Fibroblast of the aortic adventitia (primary cell): ENCODE results near the gene C10orf120. TPM values are rescaled to one million over a fixed set of nuclear protein-coding genes. Genes with fewer than 3 reads are reported as not detected.

Experiments used
- DNase-seq: peaks from one replicate; pipeline ENCODE4 v3.0.0-alpha.2; 2010; ENCODE audit warnings: low read depth
- H3K4me3 ChIP-seq: 2 replicates; pipeline ENCODE4 v1.5.1; 2011; ENCODE audit warnings: low read depth, mild to moderate bottlenecking, control low read depth, low read length, moderate library complexity
- total RNA-seq: library from RNA; depleted of rRNA; stranded (reverse); fragments of >200 nt; gene quantifications from 2 replicates; pipeline ENCODE4 v1.2.3, GENCODE V29; 2012; ENCODE audit warnings: low replicate concordance
- TF ChIP-seq, protein P1 (sequence below): IDR thresholded peaks from 2 replicates; pipeline ENCODE4 v1.5.1; 2011; ENCODE audit warnings: mild to moderate bottlenecking, low read length, control low read depth, inconsistent platforms; ENCODE audit not compliant: insufficient read depth

The C10orf120 gene
- total RNA-seq, 1 donor = not detected

DNA sequence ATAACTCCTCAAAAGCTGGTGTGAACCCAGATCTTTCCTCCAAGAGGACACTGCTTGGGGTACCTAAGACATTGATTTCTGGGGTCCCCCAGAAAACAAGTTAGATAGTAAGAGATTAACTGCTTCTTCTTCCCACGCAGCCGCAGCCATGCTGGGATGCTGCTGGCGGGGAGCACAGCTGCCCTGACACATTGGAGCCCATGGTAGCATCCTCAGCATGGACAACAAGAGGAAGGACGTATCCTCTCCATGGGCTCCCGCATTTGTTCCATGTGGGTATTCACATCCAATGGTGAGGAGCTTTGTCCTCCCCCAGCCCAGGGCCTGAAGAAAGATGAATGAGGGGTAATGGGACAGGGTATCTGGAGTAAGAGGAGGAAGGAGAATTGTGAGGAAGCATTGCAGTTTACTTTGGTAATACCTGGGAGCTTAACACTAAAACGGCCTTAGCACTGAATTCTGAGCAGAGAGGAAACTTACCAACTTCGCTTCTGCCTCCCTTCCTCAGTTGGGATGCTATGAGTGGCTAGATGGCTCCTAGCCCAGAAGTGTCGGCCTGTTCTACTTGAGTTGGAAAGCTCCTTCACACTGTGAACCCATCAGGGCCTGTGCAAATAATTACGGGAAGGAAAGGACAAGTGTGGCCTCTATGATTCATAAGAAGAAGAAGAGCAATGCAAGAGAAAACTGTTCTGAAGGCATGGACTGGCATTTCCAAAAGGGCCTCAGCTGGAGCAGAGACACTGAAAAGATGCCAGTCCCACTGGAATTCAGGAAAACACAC lies 43.9 kb downstream of the C10orf120 start:
- TF ChIP-seq, protein P1, sequence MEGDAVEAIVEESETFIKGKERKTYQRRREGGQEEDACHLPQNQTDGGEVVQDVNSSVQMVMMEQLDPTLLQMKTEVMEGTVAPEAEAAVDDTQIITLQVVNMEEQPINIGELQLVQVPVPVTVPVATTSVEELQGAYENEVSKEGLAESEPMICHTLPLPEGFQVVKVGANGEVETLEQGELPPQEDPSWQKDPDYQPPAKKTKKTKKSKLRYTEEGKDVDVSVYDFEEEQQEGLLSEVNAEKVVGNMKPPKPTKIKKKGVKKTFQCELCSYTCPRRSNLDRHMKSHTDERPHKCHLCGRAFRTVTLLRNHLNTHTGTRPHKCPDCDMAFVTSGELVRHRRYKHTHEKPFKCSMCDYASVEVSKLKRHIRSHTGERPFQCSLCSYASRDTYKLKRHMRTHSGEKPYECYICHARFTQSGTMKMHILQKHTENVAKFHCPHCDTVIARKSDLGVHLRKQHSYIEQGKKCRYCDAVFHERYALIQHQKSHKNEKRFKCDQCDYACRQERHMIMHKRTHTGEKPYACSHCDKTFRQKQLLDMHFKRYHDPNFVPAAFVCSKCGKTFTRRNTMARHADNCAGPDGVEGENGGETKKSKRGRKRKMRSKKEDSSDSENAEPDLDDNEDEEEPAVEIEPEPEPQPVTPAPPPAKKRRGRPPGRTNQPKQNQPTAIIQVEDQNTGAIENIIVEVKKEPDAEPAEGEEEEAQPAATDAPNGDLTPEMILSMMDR = no peak
- DNase-seq = no peak
- no peak overlapping the region for H3K4me3 ChIP-seq

DNA sequence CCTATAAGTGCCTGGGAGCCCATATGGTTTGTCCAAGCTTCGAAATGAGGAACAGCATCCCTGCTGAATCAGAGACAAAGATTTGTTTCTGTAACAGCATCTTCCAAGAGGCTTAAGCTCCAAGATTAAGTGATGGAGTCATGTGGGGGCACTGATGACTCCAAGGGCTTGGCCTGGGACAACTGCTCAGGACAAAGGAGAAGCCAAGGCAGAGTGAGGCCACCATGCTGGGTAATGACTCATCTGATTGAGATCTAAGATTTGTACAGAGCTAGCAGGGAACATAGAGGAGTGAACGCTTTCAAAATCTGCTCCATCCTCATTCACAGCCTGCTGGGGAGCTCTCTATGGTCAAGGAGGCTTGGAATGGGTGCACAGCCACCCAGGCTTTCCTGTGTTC lies 49.3 kb downstream of the C10orf120 start:
- H3K4me3 ChIP-seq = no peak overlapping the region
- TF ChIP-seq, protein P1 = no peak
- no peak for DNase-seq

DNA sequence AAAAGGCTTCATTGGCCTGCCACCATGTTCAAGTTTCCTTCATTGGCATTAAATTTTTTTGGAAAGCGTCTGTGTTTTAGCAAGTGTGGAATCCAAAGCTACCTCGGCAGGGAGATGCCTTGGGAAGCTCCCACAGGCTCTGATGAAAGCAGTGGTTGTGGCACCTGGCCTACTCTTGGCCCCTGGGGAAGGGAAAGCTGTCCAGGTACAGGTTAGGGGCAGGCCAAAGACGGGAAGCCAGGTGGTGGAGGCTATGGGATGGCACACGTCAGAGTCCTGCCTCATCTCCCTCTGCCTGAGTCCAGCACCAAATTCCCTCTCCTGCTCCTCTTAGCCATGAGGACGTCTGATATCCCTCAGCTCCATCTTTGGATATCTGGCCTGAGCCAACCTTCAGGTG lies 49.7 kb downstream of the C10orf120 start:
- H3K4me3 ChIP-seq = no peak overlapping the region
- TF ChIP-seq, protein P1 = no peak
- no peak for DNase-seq

DNA sequence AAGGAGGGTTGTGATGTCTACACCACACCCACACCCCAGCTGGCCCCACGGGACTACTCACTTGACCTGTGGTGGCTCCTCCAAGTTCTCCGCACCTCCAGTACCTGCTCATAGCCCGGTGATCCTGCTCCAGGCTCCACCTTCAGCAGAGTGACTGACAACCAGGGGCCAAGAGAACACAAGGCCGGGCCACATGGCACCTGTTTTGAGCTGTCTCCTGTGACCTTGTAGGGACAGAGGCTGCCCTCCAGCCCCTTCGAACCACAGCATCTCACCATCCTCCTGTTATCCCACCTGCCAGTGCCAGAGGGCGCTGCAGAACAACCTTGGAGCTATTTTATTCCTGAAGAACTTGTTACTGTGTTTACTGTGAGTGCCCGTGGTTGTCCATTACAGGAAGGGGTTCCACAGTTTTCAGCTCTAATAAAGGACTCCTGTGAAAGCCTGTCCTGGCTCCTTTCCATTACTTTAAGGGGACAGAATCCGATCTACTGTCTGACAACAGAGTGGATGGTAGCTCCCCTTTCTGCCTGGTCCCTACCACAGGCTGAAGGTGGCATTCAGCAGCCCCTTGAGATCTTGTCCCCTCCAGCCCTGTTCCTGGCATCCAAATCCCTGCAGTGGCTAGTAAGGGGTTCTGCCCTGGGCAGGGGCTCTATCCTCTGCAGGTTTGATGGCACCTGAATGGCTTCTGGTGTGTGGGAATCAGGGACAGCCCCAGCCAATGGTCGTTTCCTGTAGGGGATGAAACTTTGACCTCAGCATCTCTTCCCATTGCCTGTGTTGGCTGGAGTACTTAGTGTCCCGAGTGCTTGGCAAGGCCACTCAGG lies 50.8 kb downstream of the C10orf120 start:
- no peak overlapping the region for H3K4me3 ChIP-seq
- TF ChIP-seq, protein P1 = peak; percentile 77
- peak; percentile 39 for DNase-seq

Other genes starting within 250 kb of the C10orf120 start
- gene ARMS2, start 245.2 kb downstream of the C10orf120 start, total RNA-seq = not detected in 2 replicates
- gene HTRA1, start 238.3 kb downstream of the C10orf120 start, total RNA-seq = 55.5 and 156 TPM in 2 replicates
- under 0.01 and 0.08 TPM in 2 replicates for gene DMBT1, start 139.1 kb downstream of the C10orf120 start, total RNA-seq
- 0.72 and 1.4 TPM in 2 replicates for gene CUZD1, start 146.0 kb upstream of the C10orf120 start, total RNA-seq
- gene FAM24B, start 179.7 kb upstream of the C10orf120 start, total RNA-seq = 3.1 and 4.3 TPM in 2 replicates
- not detected in 2 replicates for gene FAM24A, start 210.8 kb upstream of the C10orf120 start, total RNA-seq